Putamen (tissue), 1 donor: ENCODE data around the gene DGKQ.
"Not testable (repeated sequence)": the region's sequence is repeated elsewhere in the genome, so short reads cannot be mapped to it uniquely, and the experiment has no call there.

Experiments
- DNase-seq: peaks from one replicate; pipeline ENCODE4 v3.0.0-alpha.2; 2016; ENCODE audit warnings: low spot score

DGKQ gene

DNA sequence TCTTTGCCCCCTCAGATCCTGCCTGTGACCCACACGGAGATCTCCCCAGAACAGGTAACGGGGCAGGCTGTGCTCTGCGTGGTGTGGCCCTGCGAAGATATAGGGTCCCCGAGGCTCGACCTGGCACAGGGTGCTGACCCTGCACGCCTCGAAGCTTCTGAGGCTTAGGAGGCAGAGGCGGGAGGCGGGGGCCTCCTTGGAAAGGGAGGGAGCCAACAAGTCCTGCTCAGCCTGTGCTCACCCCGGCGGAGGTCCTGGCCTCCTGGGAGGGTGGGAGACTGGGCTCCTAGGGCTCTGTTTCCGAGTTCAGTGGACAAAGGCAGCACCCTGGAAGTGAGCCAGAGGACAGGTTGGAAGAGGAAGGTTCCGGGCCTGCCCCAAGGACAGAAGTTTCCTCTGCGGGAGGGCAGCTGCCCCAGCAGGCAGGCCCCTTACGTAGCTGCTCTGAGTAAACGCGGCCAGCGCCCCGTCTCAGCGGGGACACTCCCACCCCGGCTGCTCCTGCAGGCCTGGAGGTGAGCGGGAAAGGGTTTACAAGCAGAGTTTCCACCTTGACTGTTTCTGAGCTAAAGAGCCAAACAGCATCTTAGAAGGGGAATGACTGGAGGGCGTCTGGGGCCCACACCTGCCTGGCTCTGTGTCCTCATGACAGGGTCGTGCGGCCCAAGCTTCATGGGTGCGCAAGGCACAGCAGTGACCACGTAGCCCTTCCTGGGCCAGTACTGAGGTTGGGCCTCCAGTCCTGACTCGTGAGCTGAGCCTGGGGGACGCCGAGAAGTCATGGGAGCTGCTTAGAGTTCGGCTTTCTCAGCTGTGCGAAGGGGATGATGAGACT, 25.1 kb downstream of the DGKQ start:
- DNase-seq: no peak

DNA sequence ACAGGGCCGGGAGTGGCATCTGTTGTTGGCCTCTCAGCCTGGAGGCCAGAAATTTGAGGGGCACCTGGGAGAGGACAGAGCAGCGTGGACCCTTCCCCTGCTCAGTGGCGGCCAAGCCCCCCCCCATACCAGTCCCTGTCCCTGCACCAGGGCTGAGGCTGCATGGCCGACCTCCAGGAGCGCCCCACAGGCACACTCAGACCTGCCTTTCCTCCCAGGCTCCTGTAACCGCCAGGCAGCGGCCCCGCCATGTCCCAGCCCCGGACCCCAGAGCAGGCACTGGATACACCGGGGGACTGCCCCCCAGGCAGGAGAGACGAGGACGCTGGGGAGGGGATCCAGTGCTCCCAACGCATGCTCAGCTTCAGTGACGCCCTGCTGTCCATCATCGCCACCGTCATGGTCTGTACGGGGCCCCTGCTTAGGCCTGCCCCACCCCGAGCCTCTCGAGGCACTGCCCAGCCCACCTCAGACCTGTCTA, 25.8 kb downstream of the DGKQ start:
- no peak for DNase-seq

GRCh38 chr4:946517-947471, 26.6 kb downstream of the DGKQ start:
- DNase-seq: no peak

DNA sequence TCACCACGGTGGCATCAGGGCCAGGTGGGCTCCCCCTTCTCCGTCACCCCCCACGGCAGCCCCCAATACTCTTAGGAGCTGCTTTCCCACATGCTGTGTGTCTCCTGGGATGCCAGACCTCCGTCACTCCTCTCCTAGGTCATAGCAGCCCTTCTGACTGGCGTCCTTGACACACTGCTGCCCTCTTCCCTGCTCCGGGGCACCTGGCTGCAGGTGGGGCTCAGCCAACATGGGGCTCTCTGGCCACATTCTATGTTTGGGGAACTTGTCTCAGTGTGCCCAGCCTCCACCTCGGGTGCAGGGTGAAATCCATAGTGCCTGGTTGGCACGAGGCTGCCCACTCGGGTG, 27.3 kb downstream of the DGKQ start:
- DNase-seq: no peak

GRCh38 chr4:945274-946102, 27.9 kb downstream of the DGKQ start:
- no peak for DNase-seq

GRCh38 chr4:939508-939907, 33.9 kb downstream of the DGKQ start:
- DNase-seq: not testable (repeated sequence)

DNA sequence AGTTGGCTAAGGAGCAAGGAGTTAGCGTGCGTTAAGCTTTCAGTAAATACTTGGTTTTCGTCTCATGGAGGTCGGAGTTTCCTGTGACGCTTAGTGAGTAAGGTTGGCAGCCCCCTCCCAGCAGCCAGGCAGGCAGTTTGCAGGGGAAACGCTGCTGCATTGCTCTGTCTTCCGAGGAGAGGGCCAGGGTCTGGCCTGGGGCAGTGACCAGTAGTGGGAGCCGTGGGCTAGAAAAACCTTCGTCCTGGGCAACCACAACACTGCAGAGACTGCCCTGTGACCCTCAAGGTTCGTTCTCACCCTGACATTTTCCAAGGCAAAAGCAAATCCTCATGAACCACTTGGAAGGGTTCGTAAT, 40.7 kb downstream of the DGKQ start:
- DNase-seq: no peak

GRCh38 chr4:931960-932712, 41.2 kb downstream of the DGKQ start, which contains the start of the genes GAK and TMEM175:
Gene GAK, minus strand, starts transcription at chr4:932316. Its CDS starts 129 bp downstream, at chr4:932187.
Gene TMEM175, plus strand, starts transcription at chr4:932460. Its CDS starts 15,280 bp downstream, at chr4:947740.
- peak; percentile 92 for DNase-seq

- DNase-seq: no peak
Observed at GRCh38 chr4:931194-931959, 42.0 kb downstream of the DGKQ start.

DNA sequence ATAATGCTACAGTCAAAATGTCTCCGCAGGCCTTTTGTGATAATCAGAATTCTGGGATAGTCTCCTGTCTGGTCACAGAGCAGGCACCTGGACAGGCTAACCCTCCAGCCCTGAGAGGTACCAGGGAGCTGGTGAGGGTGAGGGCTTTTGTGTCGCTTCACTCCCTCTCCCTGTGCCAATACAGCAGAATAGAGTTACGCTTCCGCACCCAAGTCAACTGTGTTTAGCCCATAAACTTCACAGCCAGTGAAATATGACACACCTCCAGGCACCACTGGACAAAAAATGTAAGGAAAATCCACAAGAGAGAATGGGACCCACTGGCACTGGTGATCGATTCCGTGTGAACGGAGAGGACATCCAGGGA, 42.6 kb downstream of the DGKQ start:
- DNase-seq: no peak

DNA sequence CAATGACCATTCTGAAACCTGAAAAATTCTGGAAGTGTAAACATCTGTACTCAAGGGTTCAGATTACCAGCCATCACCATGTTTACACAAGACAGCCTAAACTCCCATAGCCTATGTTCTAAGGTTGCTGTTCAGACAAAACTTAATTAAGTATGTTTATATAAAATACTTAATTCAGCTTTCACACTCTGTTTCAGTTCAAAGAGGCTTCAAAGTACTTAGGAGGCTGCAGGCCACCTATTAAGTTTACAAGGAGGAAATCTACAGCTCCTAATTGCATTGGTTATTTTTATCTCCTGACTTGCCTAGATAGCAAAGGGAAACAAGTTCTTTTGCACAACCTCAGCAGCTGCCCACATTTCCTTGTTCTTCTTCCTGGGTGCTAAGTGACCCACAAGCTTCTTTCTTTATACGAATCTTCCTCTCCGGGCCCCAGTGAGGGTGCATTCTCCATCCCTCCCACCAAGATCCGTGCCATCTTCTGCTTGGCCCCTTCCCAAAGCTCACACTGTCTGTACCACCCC, 43.3 kb downstream of the DGKQ start:
- no peak for DNase-seq

DNA sequence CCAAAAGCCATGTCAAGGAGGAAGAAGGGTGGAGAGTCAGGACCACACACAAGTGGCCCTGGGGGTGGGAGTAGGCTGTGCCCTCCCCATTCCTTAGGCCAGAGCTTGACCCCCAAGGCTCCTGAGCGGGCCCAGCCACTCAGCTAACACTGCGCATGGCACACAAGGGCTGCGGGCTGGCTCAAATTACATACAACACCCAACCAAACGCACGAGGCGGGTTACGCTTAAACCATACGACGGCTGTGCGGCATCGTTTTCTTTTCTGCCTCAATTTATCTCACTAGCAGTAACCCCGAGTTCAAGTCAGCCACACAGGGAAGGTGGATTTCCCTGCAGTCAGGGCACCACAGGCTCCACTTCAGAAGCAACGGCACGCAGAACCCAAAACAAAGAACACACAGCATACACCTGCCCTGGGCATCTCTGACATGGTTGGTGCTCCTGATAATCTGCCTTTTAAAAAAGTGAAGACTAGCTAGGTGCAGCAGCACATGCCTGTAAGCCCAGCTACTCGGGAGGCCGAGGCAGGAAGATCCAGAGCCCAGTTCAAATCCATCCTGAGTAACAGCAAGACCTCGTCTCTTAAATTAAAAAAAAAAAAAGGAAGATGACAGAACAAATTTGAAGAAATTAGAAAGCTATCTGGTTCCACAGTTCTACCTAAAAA, 44.1 kb downstream of the DGKQ start:
- DNase-seq: no peak

- not testable (repeated sequence) for DNase-seq
Observed at GRCh38 chr4:927566-927965, 45.8 kb downstream of the DGKQ start.

DNA sequence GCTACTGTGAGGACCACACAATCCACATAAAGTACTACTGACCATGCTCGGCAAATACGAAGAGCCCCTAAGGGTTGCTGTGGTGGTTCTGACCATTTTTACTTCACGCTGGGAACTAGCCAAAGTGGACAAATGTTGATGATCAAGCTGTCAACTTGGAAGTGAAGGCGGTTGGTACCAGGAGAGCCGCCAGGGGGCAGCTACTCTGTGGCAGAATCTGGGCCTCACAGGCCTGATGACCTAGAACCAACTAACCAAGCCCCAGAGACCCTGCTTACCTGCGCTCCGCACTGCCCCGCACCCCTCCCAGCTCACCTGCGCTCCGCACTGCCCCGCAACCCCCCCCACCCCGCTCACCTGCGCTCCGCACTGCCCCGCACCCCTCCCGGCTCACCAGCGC, 46.8 kb downstream of the DGKQ start:
- DNase-seq: no peak

DNA sequence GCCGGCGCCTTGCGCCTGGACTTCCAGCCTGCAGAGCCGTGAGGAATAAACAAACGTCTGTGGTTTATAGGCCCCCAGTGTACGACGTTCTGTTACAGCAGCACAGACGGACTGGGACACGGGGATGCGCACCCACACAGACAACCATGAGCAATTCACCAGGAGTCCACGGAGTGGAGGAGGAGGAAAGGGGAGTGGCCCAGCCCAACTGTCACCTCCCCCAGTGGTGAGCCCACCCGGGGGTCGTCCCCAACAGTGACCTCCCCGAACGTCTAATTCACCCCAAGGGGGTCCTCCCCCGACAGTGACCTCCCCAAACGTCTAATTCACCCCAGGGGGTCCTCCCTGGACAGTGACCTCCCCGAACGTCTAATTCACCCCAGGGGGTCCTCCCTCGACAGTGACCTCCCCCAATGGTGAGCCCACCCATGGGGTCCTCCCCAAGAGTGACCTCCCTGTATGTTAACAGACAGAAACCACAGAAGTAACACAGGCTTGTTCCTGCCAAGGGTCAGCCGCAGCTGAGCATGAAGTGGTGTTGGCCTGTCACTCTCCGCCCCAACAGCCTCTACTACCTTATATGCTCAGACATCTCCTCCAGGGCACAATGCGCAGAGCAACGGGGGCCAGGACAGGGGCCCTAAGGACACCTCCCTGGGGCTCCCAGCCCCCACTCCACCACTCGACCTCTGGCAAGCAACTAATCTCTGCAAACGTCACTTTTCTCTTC, 47.4 kb downstream of the DGKQ start:
- DNase-seq: no peak

- no peak for DNase-seq
Observed at GRCh38 chr4:925171-925570, 48.2 kb downstream of the DGKQ start.

- no peak for DNase-seq
Observed at GRCh38 chr4:924107-925096, 49.0 kb downstream of the DGKQ start.
